Endothelial cell of umbilical vein (primary cell): ENCODE results near the gene REC8. TPM values are rescaled to one million over a fixed set of nuclear protein-coding genes. Genes with fewer than 3 reads are reported as not detected.

Experiments
- BruUV-seq: library from RNA; stranded (reverse); fragments of 400-500 nt; replicated peaks from 2 replicates; lab custom pipeline; 2021; lab: Mats Ljungman, UMichigan
- CTCF ChIA-PET: fragments of 300-600, 350-600 bp; sonication (Branson Sonifier 250); formaldehyde crosslinking; loops from one replicate; lab custom pipeline; 2021; ENCODE audit warnings: antibody characterized with exemption, inconsistent platforms; lab: Charles Lee
- POLR2A ChIA-PET: fragments of 300-600, 350-600 bp; sonication (Branson Sonifier 250); formaldehyde crosslinking; loops from one replicate; lab custom pipeline; 2021; ENCODE audit warnings: antibody characterized with exemption, inconsistent platforms; lab: Charles Lee
- DNase-seq: peaks from one replicate; pipeline ENCODE4 v3.0.0-alpha.2; 2011; ENCODE audit warnings: low read depth, low spot score
- FAIRE-seq: peaks from 2 replicates; lab custom pipeline; 2011; peaks lifted over from hg19 to GRCh38; lab: Jason Lieb, UNC
- H2AFZ ChIP-seq: 2 replicates; pipeline ENCODE4 v1.6.0; 2012; ENCODE audit warnings: low read depth, low read length, control low read depth, inconsistent platforms
- H3K27ac ChIP-seq: 2 replicates; pipeline ENCODE4 v1.5.1; 2011; ENCODE audit warnings: low read depth, mild to moderate bottlenecking, control low read depth, low read length, moderate library complexity; ENCODE audit not compliant: insufficient read depth
- H3K27me3 ChIP-seq, 2 experiments: 2 replicates each; pipeline versions ENCODE4 v1.6.0 to v1.6.1; 2011; ENCODE audit warnings: low read length in 2 of 2, mixed read lengths in 1 of 2; ENCODE audit not compliant: control insufficient read depth in 2 of 2, insufficient read depth in 2 of 2
- H3K36me3 ChIP-seq, 2 experiments: 2 replicates in 1 of 2; 3 replicates in 1 of 2; pipeline ENCODE4 v1.5.1; 2011; ENCODE audit warnings: low read length in 2 of 2, mild to moderate bottlenecking in 1 of 2, moderate library complexity in 1 of 2; ENCODE audit not compliant: control insufficient read depth in 2 of 2, insufficient read depth in 2 of 2; ENCODE audit errors: extremely low read depth in 1 of 2
- H3K4me1 ChIP-seq: 3 replicates; pipeline ENCODE4 v1.5.1; 2011; ENCODE audit warnings: mild to moderate bottlenecking, low read length; ENCODE audit not compliant: control insufficient read depth, insufficient read depth; ENCODE audit errors: extremely low read depth
- H3K4me2 ChIP-seq: 2 replicates; pipeline ENCODE4 v1.6.1; 2011; ENCODE audit warnings: low read length, control low read depth, mixed read lengths; ENCODE audit not compliant: insufficient read depth
- H3K4me3 ChIP-seq, 3 experiments: fragments of 200-600 bp in 1 of 3; sonication (generic), shearing (Covaris generic) in 1 of 3; replicated peaks in 1 of 3; 2 replicates each; pipeline ENCODE4 v1.5.1; 2011 to 2016; ENCODE audit warnings: control low read depth in 3 of 3, low read length in 3 of 3, mild to moderate bottlenecking in 2 of 3, inconsistent platforms in 1 of 3, low read depth in 1 of 3, moderate library complexity in 1 of 3; ENCODE audit not compliant: insufficient read depth in 1 of 3
- H3K79me2 ChIP-seq: 2 replicates; pipeline ENCODE4 v1.6.0; 2012; ENCODE audit warnings: low read length, inconsistent platforms; ENCODE audit not compliant: control insufficient read depth, insufficient read depth
- H3K9ac ChIP-seq: replicated peaks from 2 replicates; pipeline ENCODE3; 2011; ENCODE audit warnings: low read length, control low read depth; ENCODE audit not compliant: insufficient read depth; ENCODE audit errors: extremely low read depth
- H3K9me1 ChIP-seq: replicated peaks from 3 replicates; pipeline ENCODE4 v1.6.0; 2011; ENCODE audit warnings: mild to moderate bottlenecking, low read length; ENCODE audit not compliant: control insufficient read depth, insufficient read depth; ENCODE audit errors: extremely low read depth
- H3K9me3 ChIP-seq: replicated peaks from 2 replicates; pipeline ENCODE4 v1.5.1; 2012; ENCODE audit warnings: low read length, inconsistent platforms; ENCODE audit not compliant: control insufficient read depth, insufficient read depth
- H4K20me1 ChIP-seq: replicated peaks from 2 replicates; pipeline ENCODE3; 2011; ENCODE audit warnings: mild to moderate bottlenecking, low read length; ENCODE audit not compliant: control insufficient read depth, insufficient read depth; ENCODE audit errors: extremely low read depth
- CTCF ChIP-seq, 2 donors: IDR thresholded peaks; 1 replicate in 1 of 2; 2 replicates in 1 of 2; pipeline ENCODE4 v1.5.1; 2011; ENCODE audit warnings: low read length in 2 of 2, mild to moderate bottlenecking in 2 of 2, moderate library complexity in 2 of 2, control low read depth in 1 of 2, inconsistent platforms in 1 of 2, low read depth in 1 of 2; ENCODE audit not compliant: insufficient read depth in 1 of 2; ENCODE audit errors: extremely low read depth in 1 of 2
- EZH2 ChIP-seq: IDR thresholded peaks from 2 replicates; pipeline ENCODE4 v1.6.1; 2012; ENCODE audit warnings: borderline replicate concordance, low read depth, mild to moderate bottlenecking, moderate library complexity, low read length, inconsistent platforms; ENCODE audit not compliant: severe bottlenecking
- FOS ChIP-seq: IDR thresholded peaks from 2 replicates; pipeline ENCODE4 v1.6.1; 2011; ENCODE audit warnings: mild to moderate bottlenecking, low read length, moderate library complexity, borderline replicate concordance; ENCODE audit not compliant: insufficient read depth
- GATA2 ChIP-seq: IDR thresholded peaks from 2 replicates; pipeline ENCODE4 v1.7.0; 2011; ENCODE audit warnings: low read depth, mild to moderate bottlenecking, moderate library complexity, mixed read lengths, low read length; ENCODE audit not compliant: insufficient read length, insufficient read depth
- JUN ChIP-seq: IDR thresholded peaks from 2 replicates; pipeline ENCODE4 v1.6.1; 2011; ENCODE audit warnings: borderline replicate concordance, low read depth; ENCODE audit not compliant: insufficient read length, insufficient read depth
- MAX ChIP-seq: IDR thresholded peaks from 2 replicates; pipeline ENCODE4 v1.6.1; 2011; ENCODE audit not compliant: insufficient read depth, insufficient read length
- MYC ChIP-seq: IDR thresholded peaks from one replicate; pipeline ENCODE4 v1.6.1; 2011; ENCODE audit warnings: mild to moderate bottlenecking, low read depth, low read length
- POLR2A ChIP-seq: IDR thresholded peaks from 2 replicates; pipeline ENCODE4 v1.6.1; 2012; ENCODE audit warnings: low read depth, mild to moderate bottlenecking, control low read depth, low read length
- POLR2AphosphoS5 ChIP-seq: IDR thresholded peaks from 2 replicates; pipeline ENCODE4 v1.6.1; 2012; ENCODE audit warnings: low read depth, mild to moderate bottlenecking, control low read depth, low read length, moderate library complexity; ENCODE audit not compliant: insufficient read depth
- dilution Hi-C: fragments of 300-500 bp; cut with MboI; formaldehyde crosslinking; loops from one replicate; pipeline ENCODE4 v1.15.0; 2019; ENCODE audit warnings: low sequenced_read_pairs; ENCODE audit not compliant: extremely low pct_ligation_motif_present
- intact Hi-C: fragments of 100-400 bp; cut with micrococcal nuclease; formaldehyde crosslinking; loops from one replicate; pipeline ENCODE4 v1.10.0; 2022
- polyA plus RNA-seq, 4 experiments: library from polyadenylated mRNA; depleted of rRNA in 3 of 4; stranded (reverse) in 3 of 4; unstranded in 1 of 4; fragments of >200 nt; gene quantifications; 2 replicates each; pipeline versions ENCODE4 v1.2.1 to v1.2.3, GENCODE V29; 2011 to 2012; ENCODE audit warnings: missing spikeins in 1 of 4
- total RNA-seq: library from RNA; stranded (reverse); gene quantifications from 2 replicates; pipeline ENCODE4 v1.2.3, GENCODE V29; 2021

REC8 gene
- total and polyA plus RNA-seq, 2 donors (not counting 3 experiments of a cell fraction or from before 2014, with no cell fraction given): 12.5 to 33.6 TPM

GRCh38 chr14:24132061-24132685 lies 39.7 kb upstream of the REC8 start:
- Histone ChIP-seq H3K9me3 (no peaks in the 10 kb centered on the region), H3K9ac (no peak overlapping the region), H3K4me2 (no peak overlapping the region), H3K36me3 (no peaks in the 10 kb centered on the region), H3K27me3 (no peaks in the 10 kb centered on the region), H3K9me1 (no peaks in the 10 kb centered on the region), H3K27ac (no peak overlapping the region), H3K4me1 (peaks cover 11% of the 10 kb centered on the region), H3K4me3 (no peak overlapping the region), H3K79me2 (peaks cover 5% of the 10 kb centered on the region), H4K20me1 (no peaks in the 10 kb centered on the region), H2AFZ (no peak overlapping the region)
- intact Hi-C loops: no loop called here
- DNase-seq (no peak), FAIRE-seq (no peak)
- CTCF ChIA-PET: no interaction called here
- no peak for TF ChIP-seq EZH2
- TF ChIP-seq GATA2: no peak
- TF ChIP-seq MAX: no peak
- TF ChIP-seq POLR2AphosphoS5: no peak
- TF ChIP-seq MYC: no peak
- no peak for TF ChIP-seq POLR2A
- no peak for TF ChIP-seq CTCF (IDR thresholded peaks at IDR 0.05; ENCODE audit: extremely low read depth in 1 of 2, insufficient read depth in 1 of 2, low read depth in 1 of 2, low read length in 2 of 2)
- TF ChIP-seq JUN: no peak
- no peak for TF ChIP-seq FOS
- dilution Hi-C loops: no loop called here
- BruUV-seq: no TSS peak
- POLR2A ChIA-PET: no interaction called here
